HepG2 (cell line): ENCODE data around the gene KIFAP3.

Experiments used
- CREB1 ChIP-seq, 2 experiments: fragments of 450-650 bp in 1 of 2; IDR thresholded peaks; 2 replicates each; pipeline ENCODE4 v1.6.1; 2016 to 2017; ENCODE audit warnings: control low read depth in 1 of 2, mild to moderate bottlenecking in 1 of 2, missing compliant biosample characterization in 1 of 2, missing genetic modification characterization in 1 of 2
- HCFC1 ChIP-seq: fragments of 150-350 bp; IDR thresholded peaks from 2 replicates; pipeline ENCODE4 v1.6.1; 2014; ENCODE audit warnings: low read depth, low read length
- POLR2A ChIP-seq, 2 experiments: IDR thresholded peaks; 2 replicates each; pipeline ENCODE4 v1.6.1; 2011; ENCODE audit warnings: low read depth in 2 of 2, low read length in 2 of 2, mild to moderate bottlenecking in 1 of 2, moderate library complexity in 1 of 2; ENCODE audit not compliant: insufficient read depth in 1 of 2
- RNF219 ChIP-seq: sonication (generic); formaldehyde crosslinking; IDR thresholded peaks from 2 replicates; pipeline ENCODE4 v1.5.0; 2020; ENCODE audit warnings: mild to moderate bottlenecking, missing genetic modification reagents
- SMAD3 ChIP-seq: sonication (generic); formaldehyde crosslinking; IDR thresholded peaks from 2 replicates; pipeline ENCODE4 v1.4.0; 2020; ENCODE audit warnings: missing genetic modification reagents
- STAT6 ChIP-seq: sonication (generic); formaldehyde crosslinking; IDR thresholded peaks from 2 replicates; pipeline ENCODE4 v1.4.0; 2020; ENCODE audit warnings: missing genetic modification reagents, mild to moderate bottlenecking, borderline replicate concordance
- TBP ChIP-seq: sonication (generic); formaldehyde crosslinking; IDR thresholded peaks from 2 replicates; pipeline ENCODE4 v1.5.0; 2020; ENCODE audit warnings: missing genetic modification reagents
- TIGD3 ChIP-seq: sonication (generic); formaldehyde crosslinking; IDR thresholded peaks from 2 replicates; pipeline ENCODE4 v1.5.1; 2020; ENCODE audit warnings: mild to moderate bottlenecking, missing genetic modification reagents, borderline replicate concordance
- U2AF1 ChIP-seq: fragments of 200-400 bp; formaldehyde crosslinking; optimal IDR thresholded peaks from 2 replicates; pipeline ENCODE3; 2017; ENCODE audit warnings: mild to moderate bottlenecking, low read depth, low read length
- ZNF274 ChIP-seq: sonication (generic); formaldehyde crosslinking; IDR thresholded peaks from 2 replicates; pipeline ENCODE4 v1.5.1; 2020; ENCODE audit warnings: mild to moderate bottlenecking, missing genetic modification reagents
- ZNF639 ChIP-seq: conservative IDR thresholded peaks from 2 replicates; pipeline ENCODE4 v1.6.1; 2018; ENCODE audit warnings: missing genetic modification reagents

- TF ChIP-seq TIGD3 (CRISPR knock-in tag): no peak
- TF ChIP-seq HCFC1: no peak
- TF ChIP-seq STAT6: no peak
- no peak for TF ChIP-seq U2AF1
- no peak for TF ChIP-seq SMAD3
- TF ChIP-seq TBP (CRISPR knock-in tag): no peak
- TF ChIP-seq ZNF639 (CRISPR knock-in tag): no peak
- no peak for TF ChIP-seq ZNF274 (CRISPR knock-in tag)
- TF ChIP-seq CREB1 (IDR thresholded peaks at IDR 0.05): no peak
- TF ChIP-seq CREB1 (CRISPR knock-in tag; IDR thresholded peaks at IDR 0.05): no peak
- TF ChIP-seq POLR2A (IDR thresholded peaks at IDR 0.05; ENCODE audit: insufficient read depth in 1 of 2, low read depth in 2 of 2, low read length in 2 of 2): no peak
- TF ChIP-seq RNF219: no peak
Observed at GRCh38 chr1:169891539-169891885, 183.0 kb downstream of the KIFAP3 start.
